ENCODE data around the gene UCP3.

UCP3 gene, protein sequence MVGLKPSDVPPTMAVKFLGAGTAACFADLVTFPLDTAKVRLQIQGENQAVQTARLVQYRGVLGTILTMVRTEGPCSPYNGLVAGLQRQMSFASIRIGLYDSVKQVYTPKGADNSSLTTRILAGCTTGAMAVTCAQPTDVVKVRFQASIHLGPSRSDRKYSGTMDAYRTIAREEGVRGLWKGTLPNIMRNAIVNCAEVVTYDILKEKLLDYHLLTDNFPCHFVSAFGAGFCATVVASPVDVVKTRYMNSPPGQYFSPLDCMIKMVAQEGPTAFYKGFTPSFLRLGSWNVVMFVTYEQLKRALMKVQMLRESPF

GRCh38 chr11:74008373-74009229 is at the start of gene UCP3:
TSS of gene UCP3 (minus strand) at chr11:74009085. CDS start at chr11:74007042, 2,043 bp downstream.
- DNase-seq = no peak

- DNase-seq = no peak
Measured at GRCh38 chr11:74057249-74058151, 48.6 kb upstream of the UCP3 start.

DNA sequence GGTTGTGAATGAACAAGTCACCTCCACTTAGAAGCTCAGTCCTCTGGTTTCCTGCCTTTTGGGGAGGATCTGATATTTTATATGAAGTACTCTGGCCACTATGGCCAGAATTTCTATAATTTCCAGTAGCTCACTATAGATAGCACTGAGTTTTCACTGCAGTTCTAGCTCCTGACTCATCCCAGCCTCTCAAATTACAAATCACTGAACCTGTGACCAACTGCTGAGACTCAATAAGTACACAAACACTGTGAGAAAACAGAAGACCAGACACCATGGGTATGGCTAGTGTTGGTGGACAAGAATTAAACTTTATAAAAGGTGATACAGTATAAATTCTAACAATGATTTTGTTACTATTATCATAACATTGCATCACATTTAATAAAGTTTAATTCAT is 47.1 kb upstream of the UCP3 start:
- DNase-seq = no peak

- no peak for DNase-seq
Measured at GRCh38 chr11:74050465-74050864, 41.6 kb upstream of the UCP3 start.

DNA sequence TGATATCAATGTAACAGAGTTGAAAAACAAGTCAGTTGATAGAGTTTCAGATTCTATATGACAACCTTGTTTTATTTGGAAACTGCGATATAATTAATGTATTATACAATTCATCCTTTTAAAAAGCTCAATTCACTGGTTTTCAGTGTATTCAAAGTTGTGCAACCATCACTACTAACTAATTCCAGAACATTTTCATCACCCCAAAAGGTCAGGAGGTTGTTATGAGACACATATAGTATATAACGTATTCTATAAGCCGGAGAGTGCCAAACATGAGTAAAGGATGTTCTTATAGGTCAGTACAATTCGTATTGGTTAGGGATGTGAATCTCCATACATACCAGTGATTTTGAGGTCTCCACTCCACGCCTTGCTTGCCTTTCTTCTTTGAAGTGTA is 40.1 kb upstream of the UCP3 start:
- no peak for DNase-seq

DNA sequence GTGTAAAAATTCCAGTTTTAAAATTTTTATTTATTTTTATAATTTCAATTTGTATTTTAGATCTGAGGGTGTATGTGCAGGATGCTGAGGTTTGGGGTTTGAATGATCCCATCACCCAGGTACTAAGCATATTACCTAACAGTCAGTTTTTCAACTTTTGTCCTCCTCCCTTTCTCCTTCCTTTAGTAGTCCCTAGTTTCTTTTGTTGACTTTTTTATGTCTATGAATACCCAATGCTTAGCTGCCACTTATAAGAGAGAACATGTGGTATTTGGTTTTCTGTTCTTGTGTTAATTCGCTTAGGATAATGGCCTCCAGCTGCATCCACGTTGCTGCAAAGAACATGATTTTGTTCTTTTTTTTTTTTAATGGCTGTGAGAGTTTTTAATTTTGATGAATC is 35.7 kb upstream of the UCP3 start:
- DNase-seq = no peak

DNA sequence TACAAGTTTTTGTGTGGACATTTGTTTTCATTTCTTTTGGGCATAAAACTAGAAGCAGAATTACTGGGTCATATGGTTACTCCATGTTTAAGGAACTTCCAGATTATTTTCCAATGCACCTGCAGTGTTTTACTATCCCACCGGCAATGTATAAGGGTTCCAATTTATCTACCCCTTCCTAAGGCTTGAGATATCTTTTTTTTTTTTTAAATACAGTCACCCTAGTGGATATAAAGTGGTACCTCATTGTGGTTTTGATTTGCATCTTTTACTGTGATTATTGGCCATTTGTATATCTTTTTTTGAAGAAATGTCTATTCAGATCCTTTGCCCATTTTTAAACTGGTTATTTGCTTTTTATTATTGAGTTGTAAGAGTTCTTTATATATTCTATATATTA is 34.6 kb upstream of the UCP3 start:
- DNase-seq = no peak

GRCh38 chr11:74037309-74037708 is 28.4 kb upstream of the UCP3 start:
- DNase-seq = no peak

DNA sequence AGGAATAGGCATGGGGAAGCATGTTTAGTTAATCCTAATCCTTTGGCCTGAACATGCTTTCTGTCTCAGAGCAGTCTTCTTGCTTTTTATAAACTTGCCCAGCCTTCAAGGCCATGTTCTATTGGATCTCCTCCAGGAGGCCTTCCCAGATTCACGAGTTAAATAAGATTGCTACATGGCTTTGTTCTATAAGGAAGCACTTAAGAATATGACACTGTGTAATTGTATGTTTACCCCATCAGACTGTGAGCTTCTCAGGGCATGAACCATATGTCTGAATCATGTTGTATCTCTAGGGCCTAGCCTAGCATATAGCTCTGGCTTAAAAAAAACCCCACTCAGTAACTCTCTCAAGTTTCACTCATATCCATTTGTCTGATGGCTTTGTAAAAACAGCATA is 26.4 kb upstream of the UCP3 start:
- DNase-seq = no peak

DNA sequence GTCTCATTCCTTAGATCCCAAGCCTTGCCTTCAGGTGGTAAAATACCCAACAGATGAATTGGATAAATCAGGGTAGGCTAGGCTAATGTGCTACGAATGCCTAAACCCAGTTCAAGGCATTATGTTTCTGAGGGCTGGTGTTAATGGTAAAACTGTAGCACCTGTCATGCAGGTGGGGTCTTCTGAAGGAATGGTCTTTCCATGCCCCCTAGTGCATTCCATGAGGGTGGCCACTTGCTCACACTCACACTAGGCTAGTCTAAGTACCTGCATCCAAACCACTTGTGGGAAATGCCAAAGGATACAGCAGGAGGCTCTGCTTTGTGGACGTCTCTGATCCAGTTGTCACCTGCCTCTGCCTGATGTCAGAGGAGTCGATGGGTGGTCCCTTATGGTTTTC is 24.2 kb upstream of the UCP3 start:
- DNase-seq = peak; percentile 38

DNA sequence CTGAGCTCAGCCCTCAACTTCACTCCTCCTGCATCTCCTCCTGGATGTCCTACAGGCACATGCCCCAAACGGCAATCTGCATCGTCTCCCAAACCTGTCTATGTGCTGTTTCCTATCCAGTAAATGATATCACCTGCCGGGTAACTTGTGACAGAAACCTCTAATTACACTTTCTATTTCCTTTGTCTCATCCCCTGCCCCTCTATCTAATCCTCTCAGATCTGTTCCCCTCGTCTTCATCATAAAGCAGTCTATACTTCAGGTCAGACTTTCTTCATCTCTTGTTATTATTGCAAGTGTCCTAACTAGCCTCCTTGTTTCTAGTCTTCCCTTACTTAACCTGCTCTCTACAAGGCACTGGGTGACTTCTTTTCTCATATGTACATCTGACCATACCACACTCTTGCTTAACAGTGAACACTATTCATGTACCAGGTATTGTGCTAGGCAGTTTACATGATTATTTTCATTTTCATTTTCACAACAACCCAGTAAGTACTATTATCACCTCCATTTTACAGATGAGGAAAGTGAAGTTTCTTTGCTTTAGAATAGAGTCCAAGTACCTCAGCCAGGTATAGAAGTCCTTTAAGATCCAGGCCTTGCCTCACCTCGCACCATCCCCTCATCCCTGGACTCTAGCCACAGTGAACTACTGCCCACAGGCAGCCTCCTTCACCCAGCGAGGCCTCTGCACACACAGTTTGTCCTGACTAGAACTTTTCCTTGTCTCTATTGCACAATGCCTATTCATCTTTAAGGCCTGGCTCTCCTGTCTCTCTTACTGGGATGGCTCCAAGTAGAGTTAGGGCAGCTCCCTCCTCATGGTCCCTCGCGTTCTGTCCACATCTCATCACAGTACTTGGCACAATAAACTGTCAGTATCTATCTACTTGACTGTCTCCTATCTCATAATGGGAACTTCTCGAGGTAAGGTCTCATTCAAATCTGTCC is 22.1 kb upstream of the UCP3 start:
- no peak for DNase-seq

DNA sequence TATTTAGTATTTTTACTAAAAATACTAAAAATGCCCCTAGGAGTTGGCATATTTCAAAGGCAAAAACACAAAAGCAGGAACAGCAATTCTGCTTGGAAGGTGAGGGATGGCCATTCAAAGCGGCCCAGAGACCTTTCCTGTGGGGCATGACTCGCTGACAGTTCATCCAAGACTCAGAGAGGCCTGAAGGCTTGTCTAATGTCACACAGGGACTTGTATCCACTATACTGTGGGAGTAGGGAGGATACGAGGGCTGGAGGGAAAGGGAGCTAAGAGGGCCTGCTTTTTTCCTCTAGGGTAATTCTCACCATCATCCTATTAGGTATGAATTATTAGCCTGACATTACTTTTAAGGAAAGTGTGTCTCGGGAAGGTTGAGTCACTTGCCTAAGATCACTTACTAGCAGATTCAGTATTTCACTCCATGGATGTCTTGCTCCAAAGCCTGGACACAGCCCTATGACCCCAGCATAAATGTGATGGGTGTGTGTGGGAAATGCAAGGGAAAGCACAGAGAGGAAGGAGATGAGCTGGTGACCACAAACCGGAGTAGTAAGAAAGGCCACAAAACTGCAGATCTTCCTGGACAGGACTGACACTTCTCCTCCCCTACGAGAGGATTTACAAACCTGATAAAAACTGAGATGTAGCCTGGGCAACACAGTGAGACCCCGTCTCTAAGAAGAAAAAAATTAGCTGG is 16.7 kb upstream of the UCP3 start:
- DNase-seq = no peak

DNA sequence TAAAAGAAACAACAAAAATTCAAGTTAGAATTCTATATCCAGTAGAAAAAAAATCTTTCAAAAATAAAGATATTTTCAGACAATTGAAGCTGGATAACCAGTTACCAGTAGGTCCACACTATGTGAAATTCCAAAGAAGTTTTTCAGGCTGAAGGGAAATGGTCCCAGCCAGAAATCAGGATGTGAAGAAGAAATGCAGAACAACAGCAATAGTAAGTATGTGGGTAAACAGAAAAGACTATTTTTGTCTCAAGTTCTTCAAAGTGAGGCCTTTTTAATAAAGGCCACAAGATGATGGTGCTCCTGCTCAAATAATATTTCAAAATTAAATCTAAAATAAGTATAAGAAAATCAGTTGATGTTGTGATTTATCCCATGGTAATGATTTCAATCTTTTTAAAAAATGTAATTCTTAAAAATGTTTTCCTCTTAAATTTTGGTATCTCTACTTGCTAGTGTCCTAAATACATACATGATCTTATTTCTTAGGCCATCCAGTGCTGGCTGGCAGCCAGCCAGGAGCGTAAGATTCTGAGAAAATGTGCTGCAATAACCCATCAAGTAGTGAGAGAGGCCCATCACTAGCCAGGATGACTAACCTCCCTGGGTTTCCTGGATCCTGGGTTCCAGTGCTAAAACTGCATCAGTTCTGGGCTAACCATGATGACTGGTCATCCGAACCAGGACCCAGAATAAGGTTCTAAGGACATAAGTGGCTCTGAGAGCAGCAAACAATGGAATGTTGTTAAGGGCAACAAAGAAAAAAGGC is 15.6 kb upstream of the UCP3 start:
- DNase-seq = no peak

- DNase-seq = no peak
Measured at GRCh38 chr11:74023276-74023675, 14.4 kb upstream of the UCP3 start.

- DNase-seq = no peak
Measured at GRCh38 chr11:74022546-74022945, 13.7 kb upstream of the UCP3 start.

- no peak for DNase-seq
Measured at GRCh38 chr11:74021998-74022397, 13.1 kb upstream of the UCP3 start.

DNA sequence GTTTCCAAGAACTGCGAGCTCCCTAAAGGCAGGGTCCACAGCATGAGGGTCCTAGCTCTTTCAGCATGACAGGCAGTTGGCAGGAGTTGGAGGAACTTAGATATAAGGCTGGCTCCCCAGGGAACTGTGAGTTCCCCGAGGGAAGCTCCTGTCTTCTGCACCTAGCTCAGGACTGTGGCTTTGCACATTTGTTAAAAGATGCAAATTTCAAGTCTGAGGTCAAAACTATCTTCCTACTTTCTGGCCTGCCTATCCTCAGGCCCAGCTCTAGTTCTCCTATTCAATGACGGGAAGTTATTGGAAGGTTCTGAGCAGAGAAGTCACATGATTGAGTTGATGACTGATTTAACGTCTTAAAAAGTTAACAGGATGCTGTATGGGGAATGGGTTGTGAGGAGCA is 11.7 kb upstream of the UCP3 start:
- no peak for DNase-seq

GRCh38 chr11:74019860-74020259 is 11.0 kb upstream of the UCP3 start:
- DNase-seq = peak; percentile 44

GRCh38 chr11:74019104-74019738 is 10.3 kb upstream of the UCP3 start:
- no peak for DNase-seq

Data from CD4-positive, alpha-beta T cell treated with Interleukin-17A for 1 hour (primary cell).